BLaER1 treated with 17β-estradiol and CSF1 and Interleukin-3, amounts not matched to agents 10 nM and 100 nM (cell line): ENCODE results near the gene MIPOL1.

Experiments used
- H3K27ac ChIP-seq, 11 experiments: shearing (Covaris generic); formaldehyde crosslinking; 2 replicates each; pipeline ENCODE4 v1.8.1; 2022
- H3K27me3 ChIP-seq, 11 experiments: shearing (Covaris generic); formaldehyde crosslinking; 2 replicates each; pipeline ENCODE4 v1.8.1; 2022
- H3K36me3 ChIP-seq, 11 experiments: shearing (Covaris generic); formaldehyde crosslinking; 2 replicates each; pipeline ENCODE4 v1.8.1; 2022
- H3K4me1 ChIP-seq, 10 experiments: shearing (Covaris generic); formaldehyde crosslinking; 2 replicates each; pipeline ENCODE4 v1.8.1; 2022
- H3K4me2 ChIP-seq, 11 experiments: shearing (Covaris generic); formaldehyde crosslinking; 2 replicates each; pipeline ENCODE4 v1.8.1; 2022
- H3K4me3 ChIP-seq, 10 experiments: shearing (Covaris generic); formaldehyde crosslinking; 2 replicates each; pipeline ENCODE4 v1.8.1; 2022
- H3K9ac ChIP-seq, 11 experiments: shearing (Covaris generic); formaldehyde crosslinking; 2 replicates each; pipeline ENCODE4 v1.8.1; 2022
- H3K9me3 ChIP-seq, 11 experiments: shearing (Covaris generic); formaldehyde crosslinking; replicated peaks in 1 of 11; 2 replicates each; pipeline ENCODE4 v1.8.1; 2022
- H4K20me1 ChIP-seq, 11 experiments: shearing (Covaris generic); formaldehyde crosslinking; 2 replicates each; pipeline ENCODE4 v1.8.1; 2022
- Cebpa-rat ChIP-seq, 11 experiments: shearing (Covaris generic); IDR thresholded peaks; 2 replicates each; pipeline ENCODE4 v1.8.1; 2022

The MIPOL1 gene

DNA sequence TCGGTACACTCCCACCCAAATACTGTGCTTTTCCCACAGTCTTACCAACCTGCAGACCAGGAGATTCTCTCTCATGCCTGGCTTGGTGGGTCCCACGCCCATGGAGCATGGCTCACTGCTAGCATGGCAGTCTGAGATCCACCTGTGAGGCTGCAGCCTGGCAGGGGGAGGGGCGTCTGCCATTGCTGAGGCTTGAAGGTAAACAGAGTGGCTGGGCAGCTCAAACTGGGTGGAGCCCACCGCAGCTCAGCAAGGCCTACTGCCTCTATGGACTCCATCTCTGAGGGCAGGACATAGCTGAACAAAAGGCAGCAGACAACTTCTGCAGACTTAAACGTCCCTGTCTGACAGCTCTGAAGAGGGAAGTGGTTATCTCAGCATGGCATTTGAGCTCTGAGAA is 304.1 kb downstream of the MIPOL1 start:
- TF ChIP-seq Cebpa-rat (IDR thresholded peaks at IDR 0.05): no peak
- no peaks in the 10 kb centered on the region for H3K9me3 ChIP-seq
- no peaks in the 10 kb centered on the region for H3K4me1 ChIP-seq
- H3K4me3 ChIP-seq: no peak overlapping the region
- no peaks in the 10 kb centered on the region for H3K27me3 ChIP-seq
- H3K36me3 ChIP-seq: no peaks in the 10 kb centered on the region
- H4K20me1 ChIP-seq: no peaks in the 10 kb centered on the region
- no peak overlapping the region for H3K4me2 ChIP-seq
- H3K9ac ChIP-seq: no peak overlapping the region
- H3K27ac ChIP-seq: no peak overlapping the region

DNA sequence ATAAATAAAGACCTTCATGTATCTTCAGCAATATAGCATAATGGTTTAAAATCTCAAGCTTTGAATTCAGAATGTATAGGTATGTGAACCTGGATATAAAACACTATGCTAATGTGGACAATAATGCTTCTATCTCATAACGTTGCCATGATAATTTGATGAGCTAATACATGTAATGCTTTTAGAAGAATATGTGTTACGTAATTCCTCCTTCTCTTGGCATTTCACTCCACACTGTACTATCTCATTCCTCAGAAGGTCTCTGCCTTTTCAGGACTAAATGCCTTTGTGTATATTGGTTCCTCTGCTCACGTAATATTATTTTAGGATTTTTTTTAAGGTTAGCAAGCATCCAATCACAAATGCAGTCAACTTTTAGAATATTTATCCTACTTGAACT is 310.8 kb downstream of the MIPOL1 start:
- H3K4me2 ChIP-seq: no peak overlapping the region
- TF ChIP-seq Cebpa-rat (IDR thresholded peaks at IDR 0.05): peak in 1 of 11 experiments; percentile 37; a peak in 1 of 22 replicates
- no peaks in the 10 kb centered on the region for H3K36me3 ChIP-seq

DNA sequence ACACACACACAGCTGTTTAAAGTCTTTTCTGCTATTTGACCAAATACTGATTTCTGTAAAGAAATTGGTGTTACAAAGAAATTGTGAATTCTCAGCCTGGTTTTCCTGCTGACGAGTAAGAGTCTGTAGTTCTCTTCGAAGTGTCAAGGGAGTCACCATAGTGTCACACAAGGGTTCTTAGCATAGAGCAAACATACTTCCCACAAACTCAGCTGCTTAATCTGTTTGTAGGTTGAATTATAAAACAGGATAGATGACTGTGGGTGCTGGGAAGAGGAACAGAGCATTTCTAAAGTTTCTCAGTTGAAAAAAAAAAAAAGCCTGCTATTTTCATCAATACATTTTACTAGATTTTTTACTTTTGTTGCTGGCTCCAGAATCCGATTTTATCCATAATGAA is 314.4 kb downstream of the MIPOL1 start:
- H3K4me3 ChIP-seq: no peak overlapping the region
- no peaks in the 10 kb centered on the region for H3K9me3 ChIP-seq
- H3K4me2 ChIP-seq: no peak overlapping the region
- no peaks in the 10 kb centered on the region for H4K20me1 ChIP-seq
- no peaks in the 10 kb centered on the region for H3K27me3 ChIP-seq
- H3K4me1 ChIP-seq: no peaks in the 10 kb centered on the region
- H3K9ac ChIP-seq: no peak overlapping the region
- TF ChIP-seq Cebpa-rat (IDR thresholded peaks at IDR 0.05): no peak
- no peak overlapping the region for H3K27ac ChIP-seq
- no peaks in the 10 kb centered on the region for H3K36me3 ChIP-seq

More for the DNA sequence above, 310.8 kb downstream of the MIPOL1 start:
- Histone ChIP-seq H3K4me1 (no peaks in the 10 kb centered on the region), H3K4me3 (no peak overlapping the region), H4K20me1 (no peaks in the 10 kb centered on the region), H3K9ac (no peak overlapping the region), H3K27ac (no peak overlapping the region), H3K9me3 (no peaks in the 10 kb centered on the region), H3K27me3 (no peaks in the 10 kb centered on the region)

DNA sequence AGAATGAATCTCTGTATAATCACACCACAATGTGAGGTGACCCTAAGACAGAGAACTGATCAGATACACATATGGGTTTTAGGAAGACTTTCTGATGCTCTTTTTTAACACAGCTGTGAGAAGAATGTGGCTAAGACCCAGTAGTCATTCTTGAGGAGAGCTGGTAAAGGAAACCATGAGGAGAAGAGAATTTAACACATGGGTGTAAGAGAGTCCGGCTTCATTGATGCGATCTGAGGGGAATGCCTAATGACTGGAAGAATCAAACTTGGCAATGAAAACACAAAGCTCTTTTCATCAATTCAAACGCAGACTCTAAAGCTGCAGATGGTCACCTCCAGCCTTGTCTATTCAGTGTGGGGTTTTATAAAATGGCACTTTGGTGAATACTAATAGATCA is 318.0 kb downstream of the MIPOL1 start:
- TF ChIP-seq Cebpa-rat (IDR thresholded peaks at IDR 0.05): no peak

DNA sequence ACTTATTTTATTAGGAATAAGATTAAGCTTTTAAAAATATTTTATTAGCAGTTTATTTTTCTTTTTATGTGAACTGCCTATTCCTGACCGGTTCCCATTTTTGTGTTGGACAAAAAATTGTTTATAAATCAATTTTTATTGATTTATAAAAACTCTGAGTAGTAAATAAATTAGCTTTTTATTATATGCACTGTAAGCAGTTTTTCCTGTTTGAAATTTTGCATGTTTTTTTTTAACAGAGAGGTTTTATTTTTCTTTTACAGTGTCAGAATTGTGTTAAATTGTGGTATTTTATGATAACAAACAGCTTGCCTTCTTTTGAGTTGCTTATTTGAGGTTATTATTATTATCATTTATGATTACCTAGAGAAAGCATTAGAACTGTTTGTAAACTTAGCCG is 329.3 kb downstream of the MIPOL1 start:
- Histone ChIP-seq H3K4me2 (no peak overlapping the region), H3K9ac (no peak overlapping the region)

More for the DNA sequence above, 318.0 kb downstream of the MIPOL1 start:
- Histone ChIP-seq H3K9ac (no peak overlapping the region), H3K36me3 (no peaks in the 10 kb centered on the region), H3K4me2 (no peak overlapping the region), H3K4me3 (no peak overlapping the region), H4K20me1 (no peaks in the 10 kb centered on the region), H3K9me3 (no peaks in the 10 kb centered on the region), H3K4me1 (no peaks in the 10 kb centered on the region), H3K27me3 (no peaks in the 10 kb centered on the region), H3K27ac (no peak overlapping the region)

DNA sequence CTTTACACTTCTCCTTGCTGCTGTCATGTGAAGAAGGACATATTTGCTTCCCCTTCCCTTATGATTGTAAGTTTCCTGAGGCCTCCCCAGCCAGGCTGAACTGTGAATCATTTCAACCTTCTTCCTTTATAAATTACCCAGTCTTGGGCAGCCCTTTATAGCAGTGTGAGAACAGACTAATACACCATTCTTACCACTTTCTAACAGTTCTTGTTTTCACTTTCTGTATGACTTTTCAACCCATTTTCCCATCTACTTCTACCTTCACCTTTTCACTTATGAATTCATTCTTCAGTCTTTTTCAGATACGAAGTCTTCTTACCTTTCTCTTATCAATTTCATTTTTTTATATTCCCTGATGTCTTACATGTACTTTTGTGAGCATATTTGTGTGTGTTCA is 342.3 kb downstream of the MIPOL1 start:
- Histone ChIP-seq H3K4me3 (no peak overlapping the region), H4K20me1 (no peaks in the 10 kb centered on the region), H3K4me1 (no peaks in the 10 kb centered on the region), H3K4me2 (no peak overlapping the region), H3K27ac (no peak overlapping the region), H3K9ac (no peak overlapping the region), H3K9me3 (peaks cover 0 to 8% (median 0%) of the 10 kb centered on the region in 11 experiments; a peak in 3 of 22 replicates), H3K36me3 (no peaks in the 10 kb centered on the region), H3K27me3 (no peaks in the 10 kb centered on the region)
- no peak for TF ChIP-seq Cebpa-rat (IDR thresholded peaks at IDR 0.05)

More for the DNA sequence above, 329.3 kb downstream of the MIPOL1 start:
- no peaks in the 10 kb centered on the region for H3K4me1 ChIP-seq
- H3K36me3 ChIP-seq: no peaks in the 10 kb centered on the region
- no peaks in the 10 kb centered on the region for H3K27me3 ChIP-seq
- no peak for TF ChIP-seq Cebpa-rat (IDR thresholded peaks at IDR 0.05)
- no peaks in the 10 kb centered on the region for H4K20me1 ChIP-seq
- no peaks in the 10 kb centered on the region for H3K9me3 ChIP-seq
- H3K4me3 ChIP-seq: no peak overlapping the region
- no peak overlapping the region for H3K27ac ChIP-seq

DNA sequence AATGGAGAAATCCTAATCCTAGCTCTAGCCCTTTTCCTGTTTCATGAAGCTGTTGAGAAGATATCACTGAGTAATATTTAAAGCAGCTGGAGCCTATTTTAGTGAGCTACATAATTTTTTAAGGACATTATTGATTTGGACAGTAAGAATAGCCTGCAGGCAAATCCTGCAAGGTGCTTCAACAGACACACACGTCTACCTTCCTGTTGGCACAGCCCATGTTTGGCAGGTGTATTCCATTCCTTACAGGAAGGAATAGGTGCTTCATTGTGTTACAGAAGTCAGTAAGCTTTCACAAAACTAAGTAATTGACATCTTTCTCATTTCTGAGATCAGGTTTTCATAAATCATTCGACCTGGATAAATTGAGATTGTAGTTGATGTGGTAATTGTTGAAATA is 346.7 kb downstream of the MIPOL1 start:
- Histone ChIP-seq H3K36me3 (no peaks in the 10 kb centered on the region), H3K27me3 (peaks cover 0 to 4% (median 0%) of the 10 kb centered on the region in 11 experiments; a peak in 1 of 22 replicates), H3K4me1 (no peaks in the 10 kb centered on the region), H3K9me3 (peaks cover 0 to 8% (median 0%) of the 10 kb centered on the region in 11 experiments; a peak in 3 of 22 replicates), H3K4me2 (no peak overlapping the region), H3K4me3 (no peak overlapping the region), H3K9ac (no peak overlapping the region), H3K27ac (no peak overlapping the region), H4K20me1 (no peaks in the 10 kb centered on the region)
- TF ChIP-seq Cebpa-rat (IDR thresholded peaks at IDR 0.05): no peak

DNA sequence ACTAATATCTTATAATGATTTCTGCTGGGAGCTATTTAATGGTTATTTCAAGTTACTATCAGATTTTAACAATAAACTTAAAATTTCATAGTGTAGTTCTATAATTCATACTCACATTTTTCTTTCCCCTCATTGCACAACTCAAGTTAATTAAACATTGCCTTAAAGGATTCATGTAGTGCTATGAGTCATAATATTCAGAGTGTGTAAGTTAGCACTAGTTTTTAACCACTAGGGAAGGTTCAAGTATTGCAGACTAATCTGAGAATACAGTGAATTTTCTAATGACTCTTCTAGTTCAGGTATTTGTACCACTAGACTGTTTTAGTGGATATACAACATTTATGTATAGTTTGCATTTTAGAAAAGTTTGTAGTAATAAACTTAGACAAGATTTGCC is 347.4 kb downstream of the MIPOL1 start:
- Histone ChIP-seq H3K27ac (no peak overlapping the region), H4K20me1 (no peaks in the 10 kb centered on the region), H3K4me1 (no peaks in the 10 kb centered on the region), H3K9ac (no peak overlapping the region), H3K4me3 (no peak overlapping the region), H3K27me3 (peaks cover 0 to 4% (median 0%) of the 10 kb centered on the region in 11 experiments; a peak in 1 of 22 replicates), H3K4me2 (no peak overlapping the region), H3K36me3 (no peaks in the 10 kb centered on the region), H3K9me3 (peaks cover 0 to under 1% (median 0%) of the 10 kb centered on the region in 11 experiments; a peak in 1 of 22 replicates)
- TF ChIP-seq Cebpa-rat (IDR thresholded peaks at IDR 0.05): no peak

DNA sequence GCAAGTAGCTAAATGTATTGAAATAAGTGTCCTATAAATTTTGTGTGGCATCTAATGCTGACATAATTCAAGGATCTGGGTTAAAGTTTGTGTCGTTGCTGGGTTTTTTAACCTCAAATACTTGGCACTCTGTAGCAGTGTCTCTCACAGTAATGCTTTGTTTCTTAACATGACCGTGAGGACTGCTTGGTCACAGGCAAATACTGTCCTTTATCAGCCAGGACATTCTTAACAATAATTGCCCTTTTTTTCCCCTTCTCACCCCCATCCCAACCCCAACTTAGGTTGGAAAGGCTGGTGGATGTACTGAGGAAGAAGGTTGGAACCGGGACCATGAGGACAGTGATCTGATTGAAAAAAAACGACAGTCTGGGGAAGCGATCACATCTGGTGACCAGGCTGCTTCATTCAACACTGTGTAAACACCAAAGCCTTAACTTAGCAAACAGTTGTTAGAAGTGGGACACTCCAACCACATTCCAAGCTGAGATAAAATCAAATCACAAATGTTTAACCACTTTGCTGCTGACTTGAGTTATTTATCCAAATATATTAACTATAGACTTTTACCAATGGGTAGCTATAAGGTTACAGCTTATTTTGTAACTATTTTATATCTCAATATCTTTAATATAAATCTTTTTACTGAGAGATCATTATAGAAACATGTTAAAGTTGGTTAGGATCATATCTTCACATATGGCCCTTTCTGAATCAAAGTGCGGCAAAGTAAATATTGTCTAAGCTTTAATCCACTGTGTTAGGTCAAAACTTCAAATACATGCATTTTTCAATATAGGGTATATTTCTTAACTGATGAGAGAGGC is 349.1 kb downstream of the MIPOL1 start:
- Histone ChIP-seq H3K4me2 (no peak overlapping the region), H3K4me1 (no peaks in the 10 kb centered on the region), H3K27ac (no peak overlapping the region), H3K9me3 (peaks cover 0 to 1% (median under 1%) of the 10 kb centered on the region in 11 experiments; a peak in 6 of 22 replicates), H3K9ac (no peak overlapping the region), H3K4me3 (no peak overlapping the region), H4K20me1 (no peaks in the 10 kb centered on the region), H3K36me3 (no peaks in the 10 kb centered on the region), H3K27me3 (peaks cover 0 to 4% (median 0%) of the 10 kb centered on the region in 11 experiments; a peak in 1 of 22 replicates)
- TF ChIP-seq Cebpa-rat (IDR thresholded peaks at IDR 0.05): no peak

DNA sequence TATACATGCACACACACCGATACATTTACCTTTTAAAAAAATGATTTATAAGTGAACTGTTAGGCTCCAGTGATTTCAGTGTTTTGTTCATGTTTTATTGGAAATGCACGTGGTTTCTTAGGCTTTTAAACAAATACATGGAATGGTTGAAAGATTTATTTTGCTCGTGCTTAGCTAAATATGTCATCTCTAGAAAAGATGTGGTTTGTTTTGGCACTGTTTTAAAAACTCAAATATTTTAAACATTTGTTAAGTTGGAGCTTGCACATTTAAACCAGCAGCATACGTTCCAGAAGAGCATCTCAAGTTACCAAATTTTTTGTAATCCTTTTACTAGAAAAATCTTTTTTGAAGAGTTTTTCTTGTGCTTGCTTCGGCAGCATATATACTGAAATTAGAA is 352.8 kb downstream of the MIPOL1 start:
- no peak for TF ChIP-seq Cebpa-rat (IDR thresholded peaks at IDR 0.05)
- peaks cover 12 to 26% (median 21%) of the 10 kb centered on the region in 11 experiments; a peak in 21 of 22 replicates for H3K9me3 ChIP-seq
- H3K4me2 ChIP-seq: no peak overlapping the region
- H3K27ac ChIP-seq: no peak overlapping the region
- H3K27me3 ChIP-seq: peaks cover 0 to 11% (median 0%) of the 10 kb centered on the region in 11 experiments; a peak in 2 of 22 replicates
- H3K4me1 ChIP-seq: peaks cover 0 to 8% (median 0%) of the 10 kb centered on the region in 10 experiments; a peak in 3 of 20 replicates
- H4K20me1 ChIP-seq: no peaks in the 10 kb centered on the region
- H3K4me3 ChIP-seq: no peak overlapping the region
- no peak overlapping the region for H3K9ac ChIP-seq
- no peaks in the 10 kb centered on the region for H3K36me3 ChIP-seq
